ENCODE measurements around the gene ZBTB38.

The ZBTB38 gene

GRCh38 chr3:141387516-141387915 lies 19.2 kb downstream of the ZBTB38 start:
- peak; percentile 75 to 84 for DNase-seq

GRCh38 chr3:141388395-141388794 lies 20.1 kb downstream of the ZBTB38 start:
- peak; percentile 30 to 53 for DNase-seq

- peak; percentile 60 to 62 for DNase-seq
These were observed 20.7 kb downstream of the ZBTB38 start for GRCh38 chr3:141388823-141389621.

GRCh38 chr3:141389703-141390102 lies 21.4 kb downstream of the ZBTB38 start:
- DNase-seq = no peak

GRCh38 chr3:141390747-141391146 lies 22.4 kb downstream of the ZBTB38 start:
- DNase-seq = no peak

GRCh38 chr3:141391298-141391990 lies 23.1 kb downstream of the ZBTB38 start:
- DNase-seq = no peak

- no peak for DNase-seq
These were observed 23.6 kb downstream of the ZBTB38 start for GRCh38 chr3:141391991-141392316.

GRCh38 chr3:141392416-141392815 lies 24.1 kb downstream of the ZBTB38 start:
- peak in 1 of 2 experiments; percentile 35 for DNase-seq

- peak; percentile 39 to 65 for DNase-seq
These were observed 24.8 kb downstream of the ZBTB38 start for GRCh38 chr3:141392897-141393734.

- no peak for DNase-seq
These were observed 25.4 kb downstream of the ZBTB38 start for GRCh38 chr3:141393735-141394076.

- DNase-seq = no peak
These were observed 26.3 kb downstream of the ZBTB38 start for GRCh38 chr3:141394560-141394959.

- DNase-seq = no peak
These were observed 26.8 kb downstream of the ZBTB38 start for GRCh38 chr3:141395005-141395589.

- no peak for DNase-seq
These were observed 29.7 kb downstream of the ZBTB38 start for GRCh38 chr3:141397996-141398395.

GRCh38 chr3:141399200-141399599 lies 30.9 kb downstream of the ZBTB38 start:
- DNase-seq = no peak

- no peak for DNase-seq
These were observed 32.0 kb downstream of the ZBTB38 start for GRCh38 chr3:141400073-141400971.

- no peak for DNase-seq
These were observed 32.8 kb downstream of the ZBTB38 start for GRCh38 chr3:141401095-141401494.

GRCh38 chr3:141401573-141402475 lies 33.5 kb downstream of the ZBTB38 start:
- DNase-seq = peak in 1 of 2 experiments; percentile 73

GRCh38 chr3:141402476-141403171 lies 34.3 kb downstream of the ZBTB38 start:
- peak in 1 of 2 experiments; percentile 69 for DNase-seq

- no peak for DNase-seq
These were observed 35.3 kb downstream of the ZBTB38 start for GRCh38 chr3:141403576-141403975.

GRCh38 chr3:141405025-141405424 lies 36.7 kb downstream of the ZBTB38 start:
- DNase-seq = no peak
